Caco-2 (cell line): ENCODE measurements around the gene GPR83. TPM values are rescaled to one million over a fixed set of nuclear protein-coding genes. Genes with fewer than 3 reads are reported as not detected.

ENCODE experiments used
- BruUV-seq: library from RNA; stranded (reverse); fragments of 400-500 nt; replicated peaks from 2 replicates; lab custom pipeline; 2021; lab: Mats Ljungman, UMichigan
- CTCF ChIA-PET: fragments of 300-600 bp; sonication (Branson Sonifier 250); formaldehyde crosslinking; loops from one replicate; lab custom pipeline; 2022; ENCODE audit warnings: antibody characterized with exemption; lab: Charles Lee
- POLR2A ChIA-PET: fragments of 300-600 bp; sonication (Branson Sonifier 250); formaldehyde crosslinking; loops from one replicate; lab custom pipeline; 2022; ENCODE audit warnings: antibody characterized with exemption; lab: Charles Lee
- DNase-seq, 2 experiments: peaks; one replicate each; pipeline versions ENCODE4 v3.0.0 to v3.0.0-alpha.2; 2020 to 2022
- H3K27me3 ChIP-seq: replicated peaks from 2 replicates; pipeline ENCODE4 v1.6.0; 2011; ENCODE audit warnings: low read length; ENCODE audit not compliant: control insufficient read depth, insufficient read depth
- H3K36me3 ChIP-seq: 2 replicates; pipeline ENCODE4 v1.5.1; 2011; ENCODE audit warnings: low read length; ENCODE audit not compliant: control insufficient read depth, insufficient read depth
- H3K4me1 ChIP-seq: fragments of 250-450 bp; sonication (Bioruptor Pico); 2 replicates; pipeline ENCODE4 v1.5.1; 2020; ENCODE audit warnings: mild to moderate bottlenecking
- H3K4me3 ChIP-seq: 2 replicates; pipeline ENCODE4 v1.5.1; 2011; ENCODE audit warnings: low read depth, mild to moderate bottlenecking, control low read depth, low read length
- H3K9me3 ChIP-seq: fragments of 250-450 bp; sonication (Bioruptor Pico); 2 replicates; pipeline ENCODE4 v1.5.1; 2020; ENCODE audit warnings: mild to moderate bottlenecking, moderate library complexity
- H3K27ac Mint-ChIP-seq: one replicate; pipeline ENCODE4 v1.8.0; 2022; ENCODE audit warnings: mixed read lengths; ENCODE audit not compliant: unreplicated experiment
- H3K27me3 Mint-ChIP-seq: one replicate; pipeline ENCODE4 v1.8.0; 2022; ENCODE audit warnings: mixed read lengths; ENCODE audit not compliant: insufficient read depth, unreplicated experiment
- H3K36me3 Mint-ChIP-seq: one replicate; pipeline ENCODE4 v1.8.0; 2022; ENCODE audit warnings: mild to moderate bottlenecking, mixed read lengths; ENCODE audit not compliant: insufficient read depth, unreplicated experiment
- H3K4me1 Mint-ChIP-seq: one replicate; pipeline ENCODE4 v1.8.0; 2022; ENCODE audit warnings: low read depth, mixed read lengths; ENCODE audit not compliant: unreplicated experiment
- H3K4me3 Mint-ChIP-seq: one replicate; pipeline ENCODE4 v1.8.0; 2022; ENCODE audit warnings: mild to moderate bottlenecking, moderate library complexity, mixed read lengths; ENCODE audit not compliant: unreplicated experiment
- H3K9me3 Mint-ChIP-seq: one replicate; pipeline ENCODE4 v1.8.0; 2022; ENCODE audit warnings: mixed read lengths; ENCODE audit not compliant: unreplicated experiment
- intact Hi-C: fragments of 100-400 bp; cut with micrococcal nuclease; formaldehyde crosslinking; loops from one replicate; pipeline ENCODE4 v1.10.0; 2022; ENCODE audit not compliant: unreplicated experiment
- total RNA-seq: library from RNA; stranded (reverse); gene quantifications from 2 replicates; pipeline ENCODE4 v1.2.3, GENCODE V29; 2022
- TF ChIP-seq, protein P1 (sequence below), 2 experiments: fragments of 200-600 bp in 1 of 2; IDR thresholded peaks; 1 replicate in 1 of 2; 2 replicates in 1 of 2; pipeline versions ENCODE4 v1.5.1 to v1.8.0; 2011 to 2022; ENCODE audit warnings: antibody characterized with exemption in 1 of 2, control low read depth in 1 of 2, inconsistent platforms in 1 of 2, low read depth in 1 of 2, low read length in 1 of 2, mild to moderate bottlenecking in 1 of 2, moderate library complexity in 1 of 2; ENCODE audit not compliant: insufficient read depth in 1 of 2, severe bottlenecking in 1 of 2, unreplicated experiment in 1 of 2

GPR83 gene
- total RNA-seq, 1 experiment from 2014 or later = 2.7 TPM

- DNase-seq = no peak
- TF ChIP-seq, protein P1, sequence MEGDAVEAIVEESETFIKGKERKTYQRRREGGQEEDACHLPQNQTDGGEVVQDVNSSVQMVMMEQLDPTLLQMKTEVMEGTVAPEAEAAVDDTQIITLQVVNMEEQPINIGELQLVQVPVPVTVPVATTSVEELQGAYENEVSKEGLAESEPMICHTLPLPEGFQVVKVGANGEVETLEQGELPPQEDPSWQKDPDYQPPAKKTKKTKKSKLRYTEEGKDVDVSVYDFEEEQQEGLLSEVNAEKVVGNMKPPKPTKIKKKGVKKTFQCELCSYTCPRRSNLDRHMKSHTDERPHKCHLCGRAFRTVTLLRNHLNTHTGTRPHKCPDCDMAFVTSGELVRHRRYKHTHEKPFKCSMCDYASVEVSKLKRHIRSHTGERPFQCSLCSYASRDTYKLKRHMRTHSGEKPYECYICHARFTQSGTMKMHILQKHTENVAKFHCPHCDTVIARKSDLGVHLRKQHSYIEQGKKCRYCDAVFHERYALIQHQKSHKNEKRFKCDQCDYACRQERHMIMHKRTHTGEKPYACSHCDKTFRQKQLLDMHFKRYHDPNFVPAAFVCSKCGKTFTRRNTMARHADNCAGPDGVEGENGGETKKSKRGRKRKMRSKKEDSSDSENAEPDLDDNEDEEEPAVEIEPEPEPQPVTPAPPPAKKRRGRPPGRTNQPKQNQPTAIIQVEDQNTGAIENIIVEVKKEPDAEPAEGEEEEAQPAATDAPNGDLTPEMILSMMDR (IDR thresholded peaks at IDR 0.05; ENCODE audit: insufficient read depth in 1 of 2, low read depth in 1 of 2, low read length in 1 of 2, severe bottlenecking in 1 of 2, unreplicated experiment in 1 of 2) = no peak
- POLR2A ChIA-PET = interaction anchor here (1.0 kb wide), 1 partner anchor 304 kb away, joined by 3 read pairs; the partner anchor contains the start of gene PANX1
- CTCF ChIA-PET = interaction anchor here (0.6 to 1.0 kb wide), 2 partner anchors 16 to 529 kb away, joined by 3 read pairs; no protein-coding TSS in a partner anchor
- no TSS peak for BruUV-seq
- Histone ChIP-seq H3K27me3 (no peaks in the 10 kb centered on the region), H3K4me3 (no peak overlapping the region), H3K36me3 (peaks cover 3% of the 10 kb centered on the region; the same call in 1 of the 2 replicates), H3K9me3 (no peaks in the 10 kb centered on the region), H3K4me1 (peaks cover 8% of the 10 kb centered on the region; the same call in 1 of the 2 replicates)
- Mint-ChIP-seq H3K27ac (no peak overlapping the region), H3K27me3 (no peaks in the 10 kb centered on the region), H3K9me3 (no peaks in the 10 kb centered on the region), H3K36me3 (peaks cover 50% of the 10 kb centered on the region), H3K4me1 (peaks cover 15% of the 10 kb centered on the region), H3K4me3 (no peak overlapping the region)
- intact Hi-C loops = no loop called here
Observed at GRCh38 chr11:94433049-94433448, 31.8 kb upstream of the GPR83 start.

DNA sequence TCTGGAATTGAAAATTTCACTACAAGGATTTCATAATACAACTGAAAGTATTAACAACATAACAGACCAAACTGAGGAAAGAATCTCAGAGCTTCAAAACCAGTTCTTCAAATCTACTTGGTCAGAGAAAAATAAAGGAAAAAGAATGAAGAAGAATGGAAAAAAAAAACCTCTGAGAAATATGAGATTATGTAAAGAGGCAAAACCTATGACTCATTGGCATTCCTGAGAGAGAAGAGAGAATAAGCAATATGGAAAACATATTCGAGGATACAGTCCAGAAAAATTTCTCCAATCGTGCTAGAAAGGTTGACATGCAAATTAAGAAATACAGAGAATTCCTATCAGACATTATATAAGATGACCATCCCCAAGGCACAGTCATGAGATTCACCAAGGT is 23.4 kb upstream of the GPR83 start:
- peaks cover 6% of the 10 kb centered on the region for H3K36me3 ChIP-seq
- TF ChIP-seq, protein P1 (IDR thresholded peaks at IDR 0.05; ENCODE audit: insufficient read depth in 1 of 2, low read depth in 1 of 2, low read length in 1 of 2, severe bottlenecking in 1 of 2, unreplicated experiment in 1 of 2) = no peak
- H3K4me3 ChIP-seq = no peak overlapping the region
- DNase-seq = no peak
- Mint-ChIP-seq H3K9me3 (no peaks in the 10 kb centered on the region), H3K27ac (no peak overlapping the region), H3K4me1 (no peaks in the 10 kb centered on the region), H3K27me3 (no peaks in the 10 kb centered on the region), H3K4me3 (no peak overlapping the region), H3K36me3 (peaks cover 32% of the 10 kb centered on the region)
- ChIA-PET CTCF (no interaction called here), POLR2A (no interaction called here)
- no TSS peak for BruUV-seq
- no peaks in the 10 kb centered on the region for H3K9me3 ChIP-seq
- intact Hi-C loops = no loop called here
- H3K4me1 ChIP-seq = no peaks in the 10 kb centered on the region
- H3K27me3 ChIP-seq = no peaks in the 10 kb centered on the region

GRCh38 chr11:94424011-94424410 is 22.8 kb upstream of the GPR83 start:
- Mint-ChIP-seq H3K4me1 (no peaks in the 10 kb centered on the region), H3K4me3 (no peak overlapping the region), H3K27ac (no peak overlapping the region), H3K27me3 (no peaks in the 10 kb centered on the region), H3K36me3 (peaks cover 32% of the 10 kb centered on the region), H3K9me3 (no peaks in the 10 kb centered on the region)
- Histone ChIP-seq H3K4me3 (no peak overlapping the region), H3K4me1 (no peaks in the 10 kb centered on the region), H3K36me3 (peaks cover 3% of the 10 kb centered on the region), H3K27me3 (no peaks in the 10 kb centered on the region), H3K9me3 (no peaks in the 10 kb centered on the region)
- POLR2A ChIA-PET = no interaction called here
- CTCF ChIA-PET = no interaction called here
- no peak for DNase-seq
- TF ChIP-seq, protein P1 (IDR thresholded peaks at IDR 0.05; ENCODE audit: insufficient read depth in 1 of 2, low read depth in 1 of 2, low read length in 1 of 2, severe bottlenecking in 1 of 2, unreplicated experiment in 1 of 2) = no peak
- intact Hi-C loops = no loop called here
- BruUV-seq = no TSS peak
